NB4 (cell line): ENCODE data around the gene NUAK2.

Experiments
- POLR2A ChIP-seq: IDR thresholded peaks from 2 replicates; pipeline ENCODE4 v1.6.1; 2011; ENCODE audit warnings: mild to moderate bottlenecking; ENCODE audit not compliant: insufficient read length; ENCODE audit errors: extremely low read depth
- TF ChIP-seq, protein P1 (sequence below): IDR thresholded peaks from one replicate; pipeline ENCODE4 v1.5.1; 2012; ENCODE audit warnings: low read depth, low read length

DNA sequence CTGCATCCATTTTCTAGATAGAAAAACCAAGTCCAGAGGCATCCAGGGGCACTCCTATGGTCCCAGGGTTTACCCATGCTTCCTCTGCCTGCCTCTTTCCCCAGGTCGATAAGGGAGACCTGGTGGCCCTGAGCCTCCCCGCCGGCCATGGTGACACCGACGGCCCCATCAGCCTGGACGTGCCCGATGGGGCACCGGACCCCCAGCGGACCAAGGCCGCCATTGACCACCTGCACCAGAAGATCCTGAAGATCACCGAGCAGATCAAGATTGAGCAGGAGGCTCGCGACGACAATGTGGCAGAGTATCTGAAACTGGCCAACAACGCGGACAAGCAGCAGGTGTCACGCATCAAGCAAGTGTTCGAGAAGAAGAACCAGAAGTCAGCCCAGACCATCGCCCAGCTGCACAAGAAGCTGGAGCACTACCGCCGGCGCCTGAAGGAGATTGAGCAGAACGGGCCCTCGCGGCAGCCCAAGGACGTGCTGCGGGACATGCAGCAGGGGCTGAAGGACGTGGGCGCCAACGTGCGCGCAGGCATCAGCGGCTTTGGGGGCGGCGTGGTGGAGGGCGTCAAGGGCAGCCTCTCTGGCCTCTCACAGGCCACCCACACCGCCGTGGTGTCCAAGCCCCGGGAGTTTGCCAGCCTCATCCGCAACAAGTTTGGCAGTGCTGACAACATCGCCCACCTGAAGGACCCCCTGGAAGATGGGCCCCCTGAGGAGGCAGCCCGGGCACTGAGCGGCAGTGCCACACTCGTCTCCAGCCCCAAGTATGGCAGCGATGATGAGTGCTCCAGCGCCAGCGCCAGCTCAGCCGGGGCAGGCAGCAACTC, 52.5 kb downstream of the NUAK2 start:
- no peak for TF ChIP-seq POLR2A
- TF ChIP-seq, protein P1, sequence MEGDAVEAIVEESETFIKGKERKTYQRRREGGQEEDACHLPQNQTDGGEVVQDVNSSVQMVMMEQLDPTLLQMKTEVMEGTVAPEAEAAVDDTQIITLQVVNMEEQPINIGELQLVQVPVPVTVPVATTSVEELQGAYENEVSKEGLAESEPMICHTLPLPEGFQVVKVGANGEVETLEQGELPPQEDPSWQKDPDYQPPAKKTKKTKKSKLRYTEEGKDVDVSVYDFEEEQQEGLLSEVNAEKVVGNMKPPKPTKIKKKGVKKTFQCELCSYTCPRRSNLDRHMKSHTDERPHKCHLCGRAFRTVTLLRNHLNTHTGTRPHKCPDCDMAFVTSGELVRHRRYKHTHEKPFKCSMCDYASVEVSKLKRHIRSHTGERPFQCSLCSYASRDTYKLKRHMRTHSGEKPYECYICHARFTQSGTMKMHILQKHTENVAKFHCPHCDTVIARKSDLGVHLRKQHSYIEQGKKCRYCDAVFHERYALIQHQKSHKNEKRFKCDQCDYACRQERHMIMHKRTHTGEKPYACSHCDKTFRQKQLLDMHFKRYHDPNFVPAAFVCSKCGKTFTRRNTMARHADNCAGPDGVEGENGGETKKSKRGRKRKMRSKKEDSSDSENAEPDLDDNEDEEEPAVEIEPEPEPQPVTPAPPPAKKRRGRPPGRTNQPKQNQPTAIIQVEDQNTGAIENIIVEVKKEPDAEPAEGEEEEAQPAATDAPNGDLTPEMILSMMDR: no peak
